PFSK-1 (cell line): ENCODE measurements around the gene AFAP1L1.

Experiments used
- FOXP2 ChIP-seq: optimal IDR thresholded peaks from 2 replicates; pipeline ENCODE3; 2011; ENCODE audit warnings: borderline replicate concordance, control low read depth, inconsistent platforms; ENCODE audit not compliant: insufficient read depth; ENCODE audit errors: extremely low read length, extremely low read depth
- POLR2AphosphoS5 ChIP-seq: IDR thresholded peaks from 2 replicates; pipeline ENCODE4 v1.6.1; 2012; ENCODE audit warnings: low read depth, mild to moderate bottlenecking, control low read depth, low read length, moderate library complexity
- SIN3A ChIP-seq: IDR thresholded peaks from 2 replicates; pipeline ENCODE4 v1.6.1; 2012; ENCODE audit warnings: mild to moderate bottlenecking, low read length, moderate library complexity, borderline replicate concordance; ENCODE audit not compliant: insufficient read depth
- TAF1 ChIP-seq: IDR thresholded peaks from 2 replicates; pipeline ENCODE4 v1.6.1; 2012; ENCODE audit warnings: low read length, control low read depth, borderline replicate concordance; ENCODE audit not compliant: insufficient read depth
- TF ChIP-seq, protein P1 (sequence below), 2 experiments: IDR thresholded peaks; 2 replicates each; pipeline versions ENCODE4 v1.6.1 to v1.8.0; 2011 to 2012; ENCODE audit warnings: low read depth in 2 of 2, low read length in 2 of 2, control low read depth in 1 of 2, inconsistent platforms in 1 of 2, mild to moderate bottlenecking in 1 of 2, moderate library complexity in 1 of 2; ENCODE audit not compliant: insufficient read depth in 1 of 2

The AFAP1L1 gene

DNA sequence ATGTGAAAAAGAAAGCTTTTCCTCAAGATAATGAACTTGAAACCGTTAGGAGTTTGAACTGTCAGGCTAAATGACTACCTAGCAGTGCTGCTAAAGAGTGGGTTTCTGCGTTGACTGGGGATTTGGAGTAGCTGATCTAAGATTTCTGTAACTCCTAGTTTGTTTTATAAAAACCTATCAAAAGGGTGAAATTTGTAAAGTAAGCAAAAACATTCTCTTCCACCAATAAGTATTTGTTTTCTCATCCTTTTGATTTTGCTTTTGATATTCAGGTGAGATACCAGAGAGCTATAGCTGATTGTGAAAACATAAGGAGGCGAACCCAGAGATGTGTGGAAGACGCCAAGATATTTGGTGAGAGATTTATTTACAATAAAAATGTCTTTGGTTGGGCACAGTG is 77.7 kb downstream of the AFAP1L1 start:
- TF ChIP-seq TAF1 (no peak), SIN3A (no peak), POLR2AphosphoS5 (no peak), FOXP2 (no peak)
- TF ChIP-seq, protein P1, sequence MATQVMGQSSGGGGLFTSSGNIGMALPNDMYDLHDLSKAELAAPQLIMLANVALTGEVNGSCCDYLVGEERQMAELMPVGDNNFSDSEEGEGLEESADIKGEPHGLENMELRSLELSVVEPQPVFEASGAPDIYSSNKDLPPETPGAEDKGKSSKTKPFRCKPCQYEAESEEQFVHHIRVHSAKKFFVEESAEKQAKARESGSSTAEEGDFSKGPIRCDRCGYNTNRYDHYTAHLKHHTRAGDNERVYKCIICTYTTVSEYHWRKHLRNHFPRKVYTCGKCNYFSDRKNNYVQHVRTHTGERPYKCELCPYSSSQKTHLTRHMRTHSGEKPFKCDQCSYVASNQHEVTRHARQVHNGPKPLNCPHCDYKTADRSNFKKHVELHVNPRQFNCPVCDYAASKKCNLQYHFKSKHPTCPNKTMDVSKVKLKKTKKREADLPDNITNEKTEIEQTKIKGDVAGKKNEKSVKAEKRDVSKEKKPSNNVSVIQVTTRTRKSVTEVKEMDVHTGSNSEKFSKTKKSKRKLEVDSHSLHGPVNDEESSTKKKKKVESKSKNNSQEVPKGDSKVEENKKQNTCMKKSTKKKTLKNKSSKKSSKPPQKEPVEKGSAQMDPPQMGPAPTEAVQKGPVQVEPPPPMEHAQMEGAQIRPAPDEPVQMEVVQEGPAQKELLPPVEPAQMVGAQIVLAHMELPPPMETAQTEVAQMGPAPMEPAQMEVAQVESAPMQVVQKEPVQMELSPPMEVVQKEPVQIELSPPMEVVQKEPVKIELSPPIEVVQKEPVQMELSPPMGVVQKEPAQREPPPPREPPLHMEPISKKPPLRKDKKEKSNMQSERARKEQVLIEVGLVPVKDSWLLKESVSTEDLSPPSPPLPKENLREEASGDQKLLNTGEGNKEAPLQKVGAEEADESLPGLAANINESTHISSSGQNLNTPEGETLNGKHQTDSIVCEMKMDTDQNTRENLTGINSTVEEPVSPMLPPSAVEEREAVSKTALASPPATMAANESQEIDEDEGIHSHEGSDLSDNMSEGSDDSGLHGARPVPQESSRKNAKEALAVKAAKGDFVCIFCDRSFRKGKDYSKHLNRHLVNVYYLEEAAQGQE (IDR thresholded peaks at IDR 0.05; ENCODE audit: insufficient read depth in 1 of 2, low read depth in 2 of 2, low read length in 2 of 2), result no peak

DNA sequence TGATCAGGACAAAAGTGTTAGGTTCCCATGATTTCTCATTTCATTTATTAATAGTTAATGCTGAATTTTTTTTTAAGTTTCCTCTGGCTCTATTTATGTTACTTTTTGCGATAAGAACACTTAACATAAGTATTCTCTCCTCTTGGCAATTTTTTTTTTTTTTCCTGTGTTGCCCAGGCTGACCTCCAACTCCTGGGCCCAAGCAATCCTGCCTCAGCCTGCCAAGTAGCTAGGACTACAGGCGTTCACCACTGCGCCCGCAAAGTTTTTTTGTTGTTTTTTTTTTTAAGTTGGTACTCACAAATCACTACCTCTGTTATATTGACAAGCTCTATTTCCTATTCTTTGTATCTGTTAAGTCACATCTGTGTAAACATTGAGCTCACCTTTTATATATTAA is 80.5 kb downstream of the AFAP1L1 start:
- TF ChIP-seq POLR2AphosphoS5 (no peak), TAF1 (no peak), FOXP2 (no peak)

DNA sequence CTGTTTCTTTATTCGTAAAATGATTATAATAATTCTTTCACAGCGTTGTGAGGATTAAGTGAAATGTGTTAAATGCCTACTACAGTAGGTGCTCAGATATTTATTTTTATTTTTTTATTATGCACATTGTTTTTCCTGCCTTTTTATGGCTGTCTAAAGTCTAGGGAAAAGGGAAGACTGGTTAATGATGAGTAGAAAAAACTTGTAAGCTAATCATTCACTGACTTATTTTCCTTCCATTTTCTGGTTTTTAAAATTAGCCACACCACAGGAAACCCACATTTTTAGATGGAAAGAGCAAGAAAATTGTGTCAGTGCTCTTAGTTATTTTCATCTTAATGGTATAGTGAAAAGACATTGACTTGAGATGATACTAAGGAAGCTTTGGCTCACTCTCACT is 82.3 kb downstream of the AFAP1L1 start:
- TF ChIP-seq FOXP2 (no peak), TAF1 (no peak), SIN3A (no peak), POLR2AphosphoS5 (no peak)
- TF ChIP-seq, protein P1 (IDR thresholded peaks at IDR 0.05; ENCODE audit: insufficient read depth in 1 of 2, low read depth in 2 of 2, low read length in 2 of 2), result no peak

DNA sequence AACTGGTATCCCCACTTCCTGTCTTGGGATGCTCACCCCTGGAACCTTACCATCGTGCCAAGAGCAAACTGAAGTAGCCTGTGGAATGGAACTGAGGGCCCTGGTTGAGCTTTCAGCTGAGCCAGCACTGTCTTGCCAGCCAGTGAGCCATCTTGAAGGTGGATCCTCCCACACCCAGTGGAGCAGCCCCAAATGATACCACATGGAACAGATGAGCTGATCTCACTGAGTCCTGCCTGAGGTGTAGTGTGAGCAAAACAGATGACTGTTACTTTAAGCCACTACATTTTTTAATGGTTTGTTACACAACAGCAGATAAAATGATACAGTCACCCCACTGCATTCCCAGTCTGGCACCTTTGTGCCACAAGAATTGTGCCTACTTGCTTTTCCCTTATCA is 84.0 kb downstream of the AFAP1L1 start:
- TF ChIP-seq TAF1, result no peak
- TF ChIP-seq SIN3A, result no peak
- no peak for TF ChIP-seq POLR2AphosphoS5
- no peak for TF ChIP-seq FOXP2
- TF ChIP-seq, protein P1 (IDR thresholded peaks at IDR 0.05; ENCODE audit: insufficient read depth in 1 of 2, low read depth in 2 of 2, low read length in 2 of 2), result no peak

DNA sequence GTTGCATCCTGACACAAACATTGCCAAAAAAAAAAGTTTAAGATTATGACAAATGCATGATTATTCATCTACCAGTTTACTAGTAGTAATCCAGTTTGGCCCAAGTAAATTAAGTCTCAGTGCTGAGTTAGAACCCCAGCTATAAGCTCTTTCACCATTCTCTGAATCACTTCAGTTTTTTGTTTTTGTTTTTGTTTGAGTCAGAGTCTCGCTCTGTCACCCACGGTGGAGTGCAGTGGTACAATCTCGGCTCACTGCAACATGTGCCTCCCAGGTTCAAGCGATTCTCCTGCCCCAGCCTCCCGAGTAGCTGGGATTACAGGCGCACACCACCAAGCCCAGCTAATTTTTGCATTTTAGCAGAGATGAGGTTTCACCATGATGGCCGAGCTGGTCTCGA is 84.7 kb downstream of the AFAP1L1 start:
- TF ChIP-seq FOXP2 (no peak), TAF1 (no peak), SIN3A (no peak), POLR2AphosphoS5 (no peak)
- TF ChIP-seq, protein P1 (IDR thresholded peaks at IDR 0.05; ENCODE audit: insufficient read depth in 1 of 2, low read depth in 2 of 2, low read length in 2 of 2), result no peak
